Activated T-helper 9 cell treated with anti-CD3 and anti-CD28 coated beads, Interleukin-2, amount 50 U/mL, for 16 hours (primary cell): Measurements from ENCODE around the gene TNFRSF1A.

Experiments
- DNase-seq: peaks from one replicate; pipeline ENCODE4 v3.0.0-alpha.2; 2020; ENCODE audit warnings: low read depth

Gene TNFRSF1A

DNA sequence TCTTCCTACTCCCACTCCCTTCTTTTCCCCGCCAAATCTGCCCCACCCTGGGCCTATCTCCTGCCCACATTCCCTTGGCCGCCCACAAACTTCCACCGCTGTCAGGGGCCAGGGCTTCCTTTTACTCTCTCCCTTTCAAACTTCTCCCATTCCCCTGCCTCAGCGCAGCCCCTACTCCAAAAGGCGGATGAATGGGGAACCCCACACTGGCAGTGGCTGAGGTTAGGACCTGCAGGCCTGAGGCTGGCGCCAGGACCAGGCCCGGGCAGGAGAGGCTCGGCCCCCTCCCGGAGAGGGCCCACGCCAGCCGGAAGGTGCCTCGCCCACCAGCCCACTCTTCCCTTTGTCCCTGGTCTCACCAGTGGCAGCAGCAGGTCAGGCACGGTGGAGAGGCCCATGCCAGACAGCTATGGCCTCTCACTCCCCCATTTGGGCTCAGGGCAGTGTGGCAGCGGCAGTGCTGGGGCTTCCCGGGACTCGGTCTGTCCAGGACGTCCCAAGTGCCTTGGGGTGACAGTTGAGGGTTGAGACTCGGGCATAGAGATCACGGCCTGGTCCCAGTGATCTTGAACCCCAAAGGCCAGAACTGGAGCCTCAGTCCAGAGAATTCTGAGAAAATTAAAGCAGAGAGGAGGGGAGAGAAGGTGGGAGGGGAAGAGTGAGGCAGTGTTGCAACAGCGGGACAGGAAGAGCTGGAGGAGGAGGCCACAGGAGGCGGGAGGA, at the start of gene TNFRSF1A:
Gene TNFRSF1A (minus strand): TSS at position 660 of the 723 bp plus-strand sequence. CDS start 262 bp downstream, at position 398.
- peak; percentile 28 for DNase-seq

DNA sequence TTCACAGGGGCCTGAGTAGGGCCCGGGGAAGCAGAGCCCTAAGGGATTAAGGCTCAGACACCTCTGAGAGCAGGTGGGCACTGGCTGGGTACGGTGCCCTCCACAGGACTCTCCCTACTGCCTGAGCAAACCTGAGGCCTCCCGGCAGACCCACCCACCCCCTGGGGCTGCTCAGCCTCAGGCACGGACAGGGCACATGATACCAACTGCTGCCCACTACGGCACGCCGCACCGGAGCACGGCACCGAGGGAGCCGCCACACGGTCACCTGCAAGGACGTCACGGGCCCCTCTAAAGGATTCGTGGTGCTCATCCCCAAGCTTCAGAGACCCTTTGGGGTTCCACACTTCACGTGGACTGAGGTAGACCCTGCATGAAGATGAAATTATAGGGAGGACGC, 49.1 kb upstream of the TNFRSF1A start:
- no peak for DNase-seq

DNA sequence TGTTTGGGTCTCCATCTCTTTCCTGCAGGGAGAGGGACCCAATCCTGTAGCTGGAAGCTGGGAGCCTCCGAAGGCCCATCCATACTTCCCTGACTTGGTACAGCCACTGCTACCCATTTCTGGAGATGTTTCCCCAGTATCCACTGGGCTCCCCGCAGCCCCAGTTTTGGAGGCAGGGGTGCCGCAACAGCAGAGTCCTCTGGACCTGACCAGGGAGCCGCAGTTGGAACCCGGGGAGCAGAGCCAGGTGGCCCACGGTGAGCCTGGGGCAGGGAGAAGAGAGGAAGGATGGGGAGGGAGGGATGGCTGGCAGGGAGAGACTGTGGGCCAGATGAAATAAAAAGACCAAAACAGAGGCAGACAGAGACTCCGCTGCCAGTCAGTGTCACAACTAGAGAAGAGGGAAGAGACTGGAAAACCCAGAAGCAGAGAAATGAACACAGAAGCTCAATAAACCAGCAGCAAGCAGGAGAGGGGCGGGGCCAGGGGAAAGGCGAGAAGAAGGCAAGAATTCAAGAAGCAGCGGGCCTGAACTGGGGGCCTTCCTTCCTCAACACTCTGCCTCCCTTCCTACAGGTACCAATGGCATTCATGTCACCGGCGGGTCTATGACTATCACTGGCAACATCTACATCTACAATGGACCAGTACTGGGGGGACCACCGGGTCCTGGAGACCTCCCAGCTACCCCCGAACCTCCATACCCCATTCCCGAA, 48.4 kb upstream of the TNFRSF1A start:
- no peak for DNase-seq

DNA sequence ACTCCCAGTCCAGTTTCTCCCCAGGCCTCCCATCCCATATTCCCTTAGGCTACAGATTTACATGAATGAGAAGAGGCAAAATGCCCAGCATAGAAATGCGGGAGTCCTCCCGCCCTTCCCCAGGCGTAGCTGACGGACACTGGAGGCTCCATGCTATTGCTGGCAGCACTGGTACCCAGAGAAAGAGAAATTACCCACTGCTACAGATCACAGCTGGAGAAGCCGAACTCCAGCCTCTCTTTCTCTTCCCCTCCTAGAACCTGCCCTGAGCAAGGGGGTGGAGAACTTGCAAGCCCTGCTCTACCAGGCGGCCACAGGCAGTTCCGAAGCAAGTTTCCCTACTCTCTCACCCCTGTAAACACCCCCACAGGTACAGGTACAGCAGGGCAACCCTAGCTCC, 45.7 kb upstream of the TNFRSF1A start:
- DNase-seq, result no peak

DNA sequence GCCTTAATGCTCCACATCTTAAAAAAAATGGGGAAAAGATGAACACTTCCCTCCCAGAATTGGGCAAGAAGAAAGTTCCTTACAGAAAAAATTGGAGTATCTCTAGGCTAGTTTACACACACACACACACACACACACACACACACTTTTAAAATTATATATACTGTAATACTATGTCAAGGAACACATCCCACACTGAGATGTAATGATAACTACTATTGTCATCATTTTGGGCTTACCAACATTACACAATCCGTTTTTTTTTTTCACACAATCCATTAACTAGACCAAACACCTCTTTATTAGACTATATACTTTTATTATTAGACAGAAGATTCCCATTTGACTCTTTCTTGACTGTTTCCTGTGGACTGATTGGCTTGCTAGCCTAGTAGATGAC, 44.6 kb upstream of the TNFRSF1A start:
- DNase-seq, result no peak

DNA sequence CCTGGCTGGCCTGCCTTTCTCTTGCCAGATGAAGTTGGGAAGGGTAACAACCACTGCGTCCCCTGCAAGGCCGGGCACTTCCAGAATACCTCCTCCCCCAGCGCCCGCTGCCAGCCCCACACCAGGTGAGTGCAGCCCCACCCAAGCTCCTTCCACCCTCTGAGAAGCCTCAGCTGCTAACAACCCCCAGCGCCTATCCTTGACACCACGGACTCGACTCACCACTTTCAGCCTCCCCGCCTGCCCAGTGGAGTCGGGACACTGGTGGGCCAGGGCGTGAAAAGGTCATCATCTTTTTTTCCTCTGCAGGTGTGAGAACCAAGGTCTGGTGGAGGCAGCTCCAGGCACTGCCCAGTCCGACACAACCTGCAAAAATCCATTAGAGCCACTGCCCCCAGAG, 44.2 kb upstream of the TNFRSF1A start:
- no peak for DNase-seq

DNA sequence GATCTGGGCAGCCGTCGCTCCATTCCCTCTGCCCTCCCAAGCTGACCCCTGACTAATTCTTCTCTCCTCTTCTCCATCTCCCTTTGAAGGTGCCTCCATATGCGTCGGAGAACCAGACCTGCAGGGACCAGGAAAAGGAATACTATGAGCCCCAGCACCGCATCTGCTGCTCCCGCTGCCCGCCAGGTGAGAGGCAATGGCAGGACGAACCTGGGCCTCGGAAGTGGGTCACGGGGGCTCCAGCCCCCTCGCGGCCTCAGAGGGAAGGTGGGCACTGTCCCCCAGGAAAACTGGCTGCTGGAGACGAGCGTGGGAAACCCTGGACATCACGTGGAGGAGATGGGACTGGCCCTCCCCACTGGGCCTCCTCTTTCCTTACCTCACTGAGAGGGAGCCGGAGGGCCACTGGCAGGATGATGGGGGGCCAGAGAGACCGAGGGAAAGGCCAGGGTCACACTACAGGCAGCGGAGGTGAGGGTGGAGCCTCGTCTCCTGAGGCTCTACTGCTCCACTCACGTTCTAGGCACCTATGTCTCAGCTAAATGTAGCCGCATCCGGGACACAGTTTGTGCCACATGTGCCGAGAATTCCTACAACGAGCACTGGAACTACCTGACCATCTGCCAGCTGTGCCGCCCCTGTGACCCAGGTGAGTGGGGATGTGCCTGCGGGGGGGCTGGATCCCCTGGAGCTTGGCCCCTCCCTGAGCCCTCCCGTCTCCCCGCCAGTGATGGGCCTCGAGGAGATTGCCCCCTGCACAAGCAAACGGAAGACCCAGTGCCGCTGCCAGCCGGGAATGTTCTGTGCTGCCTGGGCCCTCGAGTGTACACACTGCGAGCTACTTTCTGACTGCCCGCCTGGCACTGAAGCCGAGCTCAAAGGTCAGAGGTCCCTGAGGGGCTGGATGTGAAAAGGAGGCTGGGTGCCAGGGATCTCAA, 42.9 kb upstream of the TNFRSF1A start:
- no peak for DNase-seq

DNA sequence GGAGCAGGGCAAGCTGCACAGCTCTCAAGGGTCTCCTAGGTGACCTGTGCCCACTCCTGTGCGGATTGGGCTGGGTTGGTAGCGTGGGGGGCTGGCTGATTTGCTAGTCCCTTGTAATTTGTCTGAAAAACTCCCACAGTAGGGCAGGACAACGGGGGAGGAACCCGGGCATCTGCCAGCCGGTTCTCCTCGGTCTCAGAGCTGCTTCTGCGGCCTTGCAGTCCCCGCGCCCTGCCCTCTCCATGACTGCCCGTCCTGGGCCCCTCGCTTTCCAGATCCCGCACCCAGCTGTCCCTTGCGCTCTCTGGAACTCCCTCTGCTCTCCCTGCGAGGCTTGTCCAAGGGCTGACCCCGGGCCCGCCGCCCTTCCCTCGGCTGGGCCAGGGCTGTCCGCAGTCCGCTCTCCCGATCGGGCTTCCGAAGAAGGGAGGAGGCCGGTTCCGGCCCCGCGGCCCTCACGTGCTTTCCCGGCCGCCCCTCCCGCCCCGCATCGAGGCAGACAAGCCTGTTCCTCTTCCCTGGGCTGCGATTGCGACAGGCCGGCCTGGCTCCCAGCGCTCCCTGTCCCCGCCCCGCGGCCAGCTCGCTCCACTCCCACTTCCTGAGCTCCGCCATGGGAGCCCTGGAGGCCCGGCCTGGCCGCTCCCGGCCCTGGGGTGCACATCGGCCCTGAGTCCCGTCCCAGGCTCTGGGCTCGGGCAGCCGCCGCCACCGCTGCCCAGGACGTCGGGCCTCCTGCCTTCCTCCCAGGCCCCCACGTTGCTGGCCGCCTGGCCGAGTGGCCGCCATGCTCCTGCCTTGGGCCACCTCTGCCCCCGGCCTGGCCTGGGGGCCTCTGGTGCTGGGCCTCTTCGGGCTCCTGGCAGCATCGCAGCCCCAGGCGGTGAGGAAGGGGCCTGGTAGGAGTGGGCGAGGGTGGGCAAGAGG, 42.0 kb upstream of the TNFRSF1A start, which contains the start of gene LTBR:
Gene LTBR (plus strand): TSS at position 591 of the 927 bp plus-strand sequence. CDS start 197 bp downstream, at position 788.
- DNase-seq, result no peak

DNA sequence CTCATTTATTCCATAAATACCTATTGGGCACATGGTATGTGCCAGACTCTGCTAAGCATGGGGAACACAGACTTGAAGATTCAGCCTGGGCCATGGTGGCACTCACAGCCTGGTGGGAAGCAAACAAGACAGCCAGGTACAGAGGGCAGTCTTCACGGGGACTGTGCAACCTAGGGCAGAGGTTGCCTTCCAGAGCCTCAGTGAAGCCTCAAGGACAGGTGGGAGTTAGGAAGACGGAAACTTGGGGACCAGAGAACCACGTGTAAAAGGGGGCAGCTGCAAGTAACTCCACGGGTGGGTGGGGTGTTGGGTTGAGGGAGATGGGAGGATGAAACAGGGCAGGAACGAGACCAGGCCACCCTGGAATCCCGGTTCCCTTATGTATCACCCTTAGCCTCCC, 41.1 kb upstream of the TNFRSF1A start:
- DNase-seq, result no peak

DNA sequence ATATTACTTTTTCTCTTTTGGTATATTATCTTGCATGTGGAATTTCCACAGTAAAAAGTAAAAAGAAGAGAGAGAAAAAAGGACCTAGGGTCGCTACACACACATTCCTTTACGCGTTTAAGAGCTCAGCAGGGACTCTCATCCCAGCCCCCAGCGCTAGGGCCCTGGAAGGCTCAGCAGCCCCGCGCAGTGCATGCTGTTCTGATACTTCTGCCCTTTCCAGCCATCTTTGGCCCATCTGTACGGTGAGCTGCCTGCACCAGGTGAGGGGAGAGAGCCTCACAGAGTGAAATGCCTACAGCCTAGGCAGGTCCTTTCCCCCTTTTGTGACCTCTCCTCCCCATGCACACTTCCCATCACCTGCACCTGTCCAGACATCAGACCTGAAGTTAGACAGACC, 40.5 kb upstream of the TNFRSF1A start:
- DNase-seq, result no peak

DNA sequence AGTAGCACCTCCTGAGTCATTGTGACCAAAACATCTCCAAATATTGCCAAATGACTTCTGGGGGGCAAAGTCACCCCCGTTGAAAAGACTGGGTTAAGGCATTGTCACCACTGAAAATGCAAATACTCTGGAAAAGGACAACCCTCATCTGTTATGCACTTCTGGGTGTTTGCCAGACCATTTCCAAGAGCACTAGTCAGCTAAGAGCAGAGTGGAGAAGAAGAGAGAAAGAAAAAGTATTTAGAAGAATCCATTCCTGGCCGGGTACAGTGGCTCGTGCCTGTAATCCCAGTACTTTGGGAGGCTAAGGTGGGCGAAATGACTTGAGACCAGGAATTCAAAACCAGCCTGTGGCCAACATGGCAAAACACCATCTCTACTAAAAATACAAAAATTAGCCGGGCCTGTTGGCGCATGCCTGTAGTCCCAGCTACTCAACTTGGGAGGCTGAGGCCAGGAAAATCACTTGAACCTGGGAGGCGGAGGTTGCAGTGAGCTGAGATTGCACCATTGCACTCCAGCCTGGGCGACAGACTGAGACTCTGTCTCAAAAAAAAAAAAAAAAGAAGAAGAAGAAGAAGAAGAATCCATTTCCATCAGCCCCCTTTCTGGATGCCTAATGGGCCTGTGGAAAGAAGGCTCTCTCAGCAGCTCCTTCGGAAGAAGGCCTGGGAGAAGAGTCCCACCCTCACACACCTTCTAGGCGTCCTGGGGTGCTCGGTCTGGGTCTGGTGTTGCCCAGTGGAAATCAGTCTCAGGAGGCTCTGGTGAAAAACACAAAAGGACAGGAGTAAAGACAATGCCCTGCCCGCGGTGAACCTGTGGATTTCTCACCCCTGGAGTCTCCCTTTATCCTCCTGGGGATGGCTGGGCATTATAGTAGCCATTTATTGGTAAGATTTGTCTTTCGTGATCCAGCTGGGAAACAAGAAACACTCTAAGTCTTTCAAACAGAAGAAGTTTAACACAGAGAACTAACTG, 38.6 kb upstream of the TNFRSF1A start:
- DNase-seq, result no peak

DNA sequence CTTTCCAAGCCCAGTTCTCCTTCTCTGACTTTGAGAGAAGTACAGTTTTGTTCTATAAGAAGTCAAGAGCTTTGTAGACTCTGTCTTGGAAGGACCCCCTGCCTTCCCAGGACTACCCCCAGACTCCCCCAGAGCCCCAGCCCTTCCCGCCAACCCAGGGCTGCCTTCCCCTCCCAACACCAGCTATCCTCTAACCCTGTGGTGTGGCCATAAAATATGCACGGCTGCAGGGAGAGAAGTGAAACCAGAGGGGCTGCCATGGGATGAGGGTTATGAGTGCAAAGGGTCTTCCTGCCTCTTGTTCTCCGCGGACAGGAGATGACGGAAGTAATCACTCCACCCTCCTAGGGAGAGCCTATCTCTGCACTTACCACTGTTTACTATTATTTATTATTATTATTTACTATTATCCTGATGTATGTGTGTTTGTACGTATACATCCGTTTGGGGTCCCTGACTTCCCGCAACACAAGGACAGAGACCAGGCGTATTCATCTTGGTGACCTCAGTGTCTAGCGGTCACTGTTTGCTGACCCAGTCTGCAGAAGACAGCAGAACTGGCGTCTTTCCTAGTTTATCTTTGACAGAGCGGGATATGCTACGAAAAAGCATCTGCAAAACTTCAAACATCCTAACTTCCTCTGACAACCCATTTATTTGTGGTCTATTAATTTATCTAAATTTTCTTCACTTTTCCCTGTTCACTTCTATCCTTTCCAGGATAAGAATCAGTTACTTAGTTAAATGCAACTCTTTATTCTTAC, 37.0 kb upstream of the TNFRSF1A start:
- no peak for DNase-seq

DNA sequence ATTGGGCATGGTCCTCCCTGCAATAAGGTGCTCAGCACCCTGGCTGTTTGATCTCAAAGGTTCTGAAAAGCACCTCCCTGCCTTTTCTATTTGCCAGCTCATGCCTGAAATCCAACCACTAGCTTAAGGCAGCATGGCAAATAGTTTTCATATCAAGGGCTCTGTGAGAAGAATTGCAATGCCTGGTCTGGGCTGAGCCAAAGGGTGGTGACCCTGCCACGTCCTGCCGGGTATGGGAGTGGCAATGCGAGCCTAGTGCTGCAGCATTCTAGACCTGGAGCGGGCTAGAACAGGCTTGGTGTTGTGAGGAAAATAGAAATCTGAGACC, 35.8 kb upstream of the TNFRSF1A start:
- DNase-seq, result no peak

DNA sequence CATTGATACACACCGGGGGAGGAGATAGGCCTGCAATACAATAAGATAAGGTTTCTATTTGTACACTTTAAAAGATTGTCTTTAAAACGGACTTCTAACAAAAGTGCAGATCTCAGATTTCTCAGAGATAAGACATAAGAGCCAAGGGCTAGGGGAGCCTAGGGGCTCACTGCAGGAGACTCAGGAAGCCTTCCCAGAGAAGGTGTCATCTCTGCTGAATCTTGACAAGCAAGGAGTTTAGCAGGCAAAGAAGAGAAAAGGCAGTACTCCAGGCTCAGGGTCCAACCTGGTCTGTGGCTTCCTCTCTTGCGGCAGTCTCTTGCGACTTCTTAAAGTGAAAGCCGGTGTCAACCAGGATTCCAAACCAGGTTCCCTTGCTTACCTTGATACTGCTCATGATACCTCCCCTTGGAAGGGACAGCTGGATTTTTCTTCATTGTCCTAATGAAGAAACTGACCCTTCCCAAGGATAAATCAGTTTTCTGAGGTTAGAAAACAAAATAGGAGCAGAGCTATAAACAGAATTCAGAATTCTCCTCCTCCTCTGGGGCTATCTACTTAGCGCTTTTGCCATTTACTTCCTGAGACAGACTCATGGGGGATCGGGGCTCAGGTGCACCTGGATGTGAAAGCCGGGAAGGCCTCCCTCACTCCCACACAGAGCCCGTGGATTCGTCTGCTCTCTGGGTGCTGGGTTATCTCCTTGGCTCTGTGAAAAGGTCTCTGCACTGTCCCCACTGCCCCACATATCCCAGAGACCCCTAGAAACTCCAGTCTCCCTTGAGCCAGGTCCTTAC, 35.2 kb upstream of the TNFRSF1A start:
- no peak for DNase-seq

DNA sequence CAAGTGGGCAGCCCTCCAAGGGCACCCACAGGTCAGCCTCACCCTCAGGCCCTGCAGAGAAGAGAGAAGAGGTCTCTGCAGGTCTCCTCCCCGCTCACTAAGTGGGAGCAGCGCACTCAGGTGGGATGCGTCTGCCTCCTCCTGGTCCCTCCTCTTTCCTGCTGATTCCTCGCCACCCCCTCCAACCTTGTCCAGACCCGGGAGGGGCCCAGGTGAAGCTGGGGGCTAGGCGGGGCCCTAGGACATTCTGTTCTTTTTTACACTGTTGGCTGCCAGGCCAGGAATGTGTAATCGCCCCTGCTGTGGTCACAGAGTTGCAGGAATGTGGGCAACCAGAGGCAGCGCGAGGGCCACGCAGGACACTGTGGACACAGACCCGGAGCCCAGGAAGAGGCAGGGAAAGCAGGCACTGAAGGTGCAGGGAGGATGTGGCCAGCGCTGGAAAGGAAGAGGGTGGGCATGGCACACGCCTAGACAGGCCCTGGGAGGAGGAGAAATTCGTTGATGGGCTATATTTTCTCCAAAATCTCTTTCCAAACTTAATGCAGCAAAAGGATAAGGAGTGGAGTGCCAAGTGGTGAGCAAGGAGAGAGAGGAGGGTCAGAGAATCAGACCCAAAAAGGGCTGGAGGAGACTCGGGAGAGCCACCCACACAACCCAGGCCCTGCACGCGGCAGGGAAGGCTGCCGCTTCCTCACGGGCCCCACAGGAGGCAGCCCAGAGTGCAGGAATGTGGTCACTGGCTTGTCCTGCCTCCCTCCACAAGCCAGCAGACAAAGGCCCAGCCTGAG, 34.4 kb upstream of the TNFRSF1A start:
- no peak for DNase-seq

DNA sequence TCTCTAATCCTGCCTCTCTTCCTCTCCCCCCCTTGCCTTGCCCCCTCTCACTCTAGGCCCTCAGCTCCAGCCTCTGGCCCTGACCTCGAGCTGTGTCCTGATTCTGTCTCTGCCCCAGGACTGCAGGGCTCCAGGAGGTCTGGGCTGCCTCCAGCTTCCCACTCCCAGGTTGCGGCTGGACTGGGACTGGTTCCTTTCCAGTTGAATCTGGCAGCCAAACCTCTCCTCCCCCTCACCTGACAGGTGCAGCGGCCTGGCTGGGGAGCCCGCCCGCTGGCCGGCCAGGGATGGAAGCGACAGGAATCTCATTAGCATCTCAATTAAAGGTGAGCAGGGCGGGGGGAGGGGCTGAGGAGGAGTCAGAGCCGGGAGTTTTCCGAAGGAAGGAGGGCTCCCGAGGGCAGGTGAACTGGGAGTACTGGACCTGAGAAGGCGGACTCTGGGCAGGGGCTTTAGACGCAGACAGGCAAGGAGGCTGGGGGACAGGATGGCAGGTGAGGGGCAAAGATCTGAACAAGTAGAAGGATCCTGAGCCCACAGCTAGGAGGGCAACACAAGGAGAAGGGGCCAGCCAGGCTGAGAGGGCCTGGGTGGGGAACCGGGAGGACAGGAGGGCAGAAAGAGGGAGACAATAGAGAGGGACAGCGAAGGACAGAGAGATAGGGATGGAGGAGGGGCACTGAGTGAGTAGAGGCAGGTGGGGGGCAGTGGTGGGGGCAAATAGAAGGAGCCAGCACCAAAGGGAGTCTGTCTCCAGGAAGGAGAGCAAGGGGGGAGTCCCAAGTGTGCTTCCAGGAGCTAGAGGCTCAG, 33.6 kb upstream of the TNFRSF1A start, which contains the start of gene SCNN1A:
Gene SCNN1A (minus strand): TSS at position 295 of the 810 bp plus-strand sequence. CDS start 780 bp downstream, outside the sequence.
- no peak for DNase-seq

DNA sequence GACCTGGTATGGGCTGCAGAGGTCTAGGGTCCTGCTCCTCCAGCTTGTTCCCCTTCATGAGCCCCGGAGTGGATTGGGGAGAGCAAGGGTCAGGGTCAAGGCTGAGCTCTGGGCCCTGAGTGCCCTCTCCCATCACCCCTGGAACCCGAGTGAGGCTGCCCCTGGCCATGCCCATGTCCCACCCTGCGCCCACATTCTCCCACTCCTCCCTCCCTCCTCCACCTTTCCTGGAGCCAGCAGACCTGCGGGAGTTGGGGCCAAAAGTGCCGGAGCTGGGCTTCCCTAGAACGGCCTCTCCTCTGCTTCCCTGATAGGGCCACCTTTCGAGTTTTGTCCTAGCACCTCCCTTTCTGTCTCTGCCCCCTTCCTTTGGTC, 32.9 kb upstream of the TNFRSF1A start:
- DNase-seq, result no peak
